ENCODE measurements around the gene GLI3. TPM values are rescaled to one million over a fixed set of nuclear protein-coding genes. Genes with fewer than 3 reads are reported as not detected.

GLI3 gene
- polyA plus RNA-seq, 1 of the 3 experiments (the other 2 are of a cell fraction), result 0.08 TPM

- no peak overlapping the region for H3K4me3 ChIP-seq (ENCODE audit: low read depth in 2 of 2, low read length in 1 of 2)
- WGBS (ENCODE audit: low lambda C conversion rate), result 12% methylated on average over 6 of the region's 6 CpGs
- TF ChIP-seq GABPA (IDR thresholded peaks at IDR 0.05; ENCODE audit: low read depth) (no peak), MEF2A (IDR thresholded peaks at IDR 0.05; ENCODE audit: borderline replicate concordance, low read depth) (no peak), SIN3A (IDR thresholded peaks at IDR 0.05; ENCODE audit: borderline replicate concordance, low read depth, low read length) (no peak), FOXJ3 (CRISPR knock-in tag; IDR thresholded peaks at IDR 0.05) (no peak), USF1 (IDR thresholded peaks at IDR 0.05; ENCODE audit: borderline replicate concordance, low read depth) (no peak), POLR2AphosphoS5 (IDR thresholded peaks at IDR 0.05; ENCODE audit: low read depth, low read length) (no peak), PBX3 (IDR thresholded peaks at IDR 0.05) (no peak), ZBTB33 (IDR thresholded peaks at IDR 0.05; ENCODE audit: borderline replicate concordance, low read depth) (no peak), IRF3 (IDR thresholded peaks at IDR 0.05; ENCODE audit: low read depth, low read length) (no peak), RCOR1 (IDR thresholded peaks at IDR 0.05; ENCODE audit: low read length) (no peak), RXRA (IDR thresholded peaks at IDR 0.05; ENCODE audit: borderline replicate concordance, low read depth) (no peak), YY1 (IDR thresholded peaks at IDR 0.05; ENCODE audit: low read depth) (no peak), RFX5 (IDR thresholded peaks at IDR 0.05; ENCODE audit: low read length) (no peak), CHD2 (IDR thresholded peaks at IDR 0.05; ENCODE audit: low read length, partially characterized antibody) (no peak)
- no peaks in the 10 kb centered on the region for H3K9me2 ChIP-seq
- H3K79me2 ChIP-seq (ENCODE audit: insufficient read depth), result no peaks in the 10 kb centered on the region
- H3K4me1 ChIP-seq (ENCODE audit: control insufficient read depth in 1 of 2, insufficient read depth in 2 of 2, low read depth in 1 of 2, low read length in 1 of 2), result no peaks in the 10 kb centered on the region
- no peaks in the 10 kb centered on the region for H3K36me3 ChIP-seq (replicated peaks in 1 of 2; ENCODE audit: control insufficient read depth in 1 of 2, insufficient read depth in 2 of 2, low read length in 1 of 2)
- H3K9me3 ChIP-seq, result no peaks in the 10 kb centered on the region
- H3K27ac ChIP-seq (ENCODE audit: low read depth in 2 of 2, low read length in 1 of 2), result no peak overlapping the region
- H3K4me2 ChIP-seq, result no peak overlapping the region
- H3K9ac ChIP-seq, result no peak overlapping the region
- no peak for DNase-seq
- H2AFZ ChIP-seq (ENCODE audit: low read depth), result no peak overlapping the region
- H3F3A ChIP-seq (replicated peaks; ENCODE audit: insufficient read depth), result no peaks in the 10 kb centered on the region
- peaks cover 82% of the 10 kb centered on the region for H3K27me3 ChIP-seq (ENCODE audit: insufficient read depth)
- ChIA-PET POLR2A (no interaction called here), CTCF (no interaction called here)
- no peaks in the 10 kb centered on the region for H4K20me1 ChIP-seq (ENCODE audit: insufficient read depth)
Observed at GRCh38 chr7:42029405-42029804, 207.6 kb downstream of the GLI3 start.

Data from SK-N-SH (cell line).